Activated naive CD8-positive, alpha-beta T cell treated with anti-CD3 and anti-CD28 coated beads, Interleukin-2, amount 10 ng/mL, durations not matched to agents 7 days and 5 days (primary cell): ENCODE results near the gene CDK10. TPM values are rescaled to one million over a fixed set of nuclear protein-coding genes. Genes with fewer than 3 reads are reported as not detected.
A peak's percentile ranks its signal among the peaks of the same experiment; 100 is the strongest.

Source experiments
- ATAC-seq: fragments of 150-1000 bp; cut with Tn5 transposase; one replicate; pipeline ENCODE4 v1.10.0; 2021; ENCODE audit warnings: low read depth, moderate library complexity
- POLR2A ChIA-PET: fragments of 350-600 bp; sonication (Branson Sonifier 250); formaldehyde crosslinking; loops from one replicate; lab custom pipeline; 2021; ENCODE audit warnings: antibody characterized with exemption; lab: Charles Lee
- DNase-seq: peaks from one replicate; pipeline ENCODE4 v3.0.0; 2021
- H3K27ac Mint-ChIP-seq: one replicate; pipeline ENCODE4 v1.8.0; 2022; ENCODE audit warnings: mild to moderate bottlenecking, mixed read lengths
- H3K27me3 Mint-ChIP-seq: one replicate; pipeline ENCODE4 v1.8.0; 2022; ENCODE audit warnings: mild to moderate bottlenecking, moderate library complexity, mixed read lengths
- H3K36me3 Mint-ChIP-seq: one replicate; pipeline ENCODE4 v1.8.0; 2021; ENCODE audit warnings: mild to moderate bottlenecking, mixed read lengths
- H3K4me1 Mint-ChIP-seq: one replicate; pipeline ENCODE4 v1.8.0; 2021; ENCODE audit warnings: mixed read lengths
- H3K4me3 Mint-ChIP-seq: one replicate; pipeline ENCODE4 v1.8.0; 2022; ENCODE audit warnings: mild to moderate bottlenecking, moderate library complexity, mixed read lengths
- H3K9me3 Mint-ChIP-seq: one replicate; pipeline ENCODE4 v1.8.0; 2021; ENCODE audit warnings: mixed read lengths
- total RNA-seq, 2 experiments: library from RNA; stranded (reverse); gene quantifications; one replicate each; pipeline ENCODE4 v1.2.3, GENCODE V29; 2021

Gene CDK10
- total RNA-seq, 2 experiments from 2014 or later: 103 to 104 TPM

DNA sequence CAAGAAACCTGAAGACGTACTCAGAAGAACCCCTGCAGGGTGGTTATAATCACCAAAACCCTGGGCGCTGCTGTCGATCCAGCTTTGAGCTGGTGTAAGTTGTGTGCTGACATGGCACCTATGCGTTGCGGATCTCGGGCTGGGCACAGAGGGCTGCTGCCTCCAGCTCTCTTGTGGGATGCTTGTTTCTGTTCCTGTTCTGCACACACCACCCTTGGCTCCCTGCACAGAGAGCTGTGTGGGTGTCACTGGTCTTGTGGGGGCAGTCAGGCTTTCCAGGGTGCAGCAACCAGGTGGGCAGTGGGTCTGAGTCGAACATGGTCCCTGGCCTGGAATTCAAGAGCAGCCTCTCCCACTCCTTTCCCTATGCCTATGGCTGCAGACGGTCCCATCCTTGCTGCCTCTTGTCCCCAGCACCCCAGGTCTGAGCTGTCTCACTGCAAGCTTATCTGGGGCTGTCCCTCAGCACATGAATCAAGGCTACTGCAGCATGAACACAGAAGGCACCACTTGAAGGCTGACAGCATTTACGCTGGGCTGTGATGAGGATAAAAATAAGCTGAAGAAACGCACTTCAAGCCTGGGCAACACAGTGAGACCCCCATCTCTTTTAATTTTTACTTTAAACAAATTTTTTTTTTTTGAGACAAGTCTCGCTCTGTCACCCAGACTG, 55.0 kb downstream of the CDK10 start:
- Mint-ChIP-seq H3K36me3 (peaks cover 33% of the 10 kb centered on the region), H3K4me1 (peaks cover 18% of the 10 kb centered on the region), H3K9me3 (no peaks in the 10 kb centered on the region), H3K27me3 (no peaks in the 10 kb centered on the region), H3K4me3 (no peak overlapping the region), H3K27ac (no peak overlapping the region)
- POLR2A ChIA-PET: interaction anchor here (0.6 to 5.5 kb wide), 6 partner anchors 14 to 135 kb away, joined by 3 to 33 read pairs (median 4); no protein-coding TSS in a partner anchor
- no peak for ATAC-seq
- no peak for DNase-seq

DNA sequence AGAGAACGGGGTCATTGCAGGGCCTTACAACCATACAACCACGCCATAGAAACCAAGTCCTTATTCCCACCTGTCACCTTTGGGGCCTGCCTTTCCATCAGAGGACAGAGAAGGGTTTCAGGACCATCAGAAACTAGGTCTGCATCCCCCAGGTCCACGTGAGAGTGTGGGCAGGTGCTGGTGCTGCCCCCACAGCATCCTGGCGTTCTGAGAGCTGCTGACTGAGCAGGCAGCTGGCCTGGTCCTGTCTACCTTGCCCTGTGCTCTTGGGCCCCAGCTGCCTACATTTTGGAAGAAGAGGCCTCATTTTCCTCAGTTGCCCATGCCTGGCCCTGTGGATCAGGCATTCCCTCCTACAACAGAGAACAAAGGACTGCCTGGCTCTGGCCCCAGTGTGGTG, 56.5 kb downstream of the CDK10 start:
- peaks cover 5% of the 10 kb centered on the region for H3K4me1 Mint-ChIP-seq
- POLR2A ChIA-PET: interaction anchor here (0.7 to 5.5 kb wide), 3 partner anchors 18 to 322 kb away, joined by 3 to 33 read pairs (median 3); no protein-coding TSS in a partner anchor

DNA sequence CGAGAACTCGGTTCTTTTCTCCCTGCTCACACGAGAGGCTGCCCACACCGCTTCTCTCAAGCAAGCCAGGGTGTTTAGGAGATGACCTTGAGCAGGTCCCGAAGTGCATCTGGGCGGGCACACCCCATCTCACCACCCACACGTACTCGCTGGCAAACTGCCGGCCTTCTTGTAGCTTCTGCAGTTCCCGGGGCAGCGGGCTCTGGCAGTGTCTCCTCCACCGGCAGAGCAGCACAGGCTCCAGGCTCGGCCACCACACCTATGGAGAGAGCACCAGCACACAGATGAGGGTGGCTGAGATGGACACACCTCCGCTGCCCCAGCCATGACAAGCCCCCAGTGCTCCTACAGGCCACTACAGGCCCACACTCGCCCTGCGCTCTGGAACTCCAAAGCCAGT, 58.3 kb downstream of the CDK10 start:
- ATAC-seq: no peak
- peaks cover 2% of the 10 kb centered on the region for H3K4me1 Mint-ChIP-seq
- DNase-seq: no peak
- no peak overlapping the region for H3K4me3 Mint-ChIP-seq
- H3K36me3 Mint-ChIP-seq: peaks cover 19% of the 10 kb centered on the region
- H3K27ac Mint-ChIP-seq: no peak overlapping the region
- H3K9me3 Mint-ChIP-seq: no peaks in the 10 kb centered on the region
- POLR2A ChIA-PET: interaction anchor here (0.6 kb wide), 1 partner anchor 37 kb away, joined by 3 read pairs; no protein-coding TSS in a partner anchor
- H3K27me3 Mint-ChIP-seq: no peaks in the 10 kb centered on the region

More for the DNA sequence above, 56.5 kb downstream of the CDK10 start:
- no peaks in the 10 kb centered on the region for H3K27me3 Mint-ChIP-seq
- H3K36me3 Mint-ChIP-seq: peaks cover 24% of the 10 kb centered on the region
- no peaks in the 10 kb centered on the region for H3K9me3 Mint-ChIP-seq
- peak overlapping the region; percentile 69 for H3K27ac Mint-ChIP-seq
- ATAC-seq: no peak
- no peak for DNase-seq
- H3K4me3 Mint-ChIP-seq: no peak overlapping the region

Other genes starting within 250 kb of the CDK10 start
- gene ANKRD11, start 196.1 kb upstream of the CDK10 start, total RNA-seq: 100 to 1,000 TPM; 213 to 217 TPM
- gene SPG7, start 178.3 kb upstream of the CDK10 start, total RNA-seq: 100 to 1,000 TPM; 112 to 113 TPM
- gene RPL13, start 126.0 kb upstream of the CDK10 start, total RNA-seq: 1,000 to 10,000 TPM; 2,631 to 2,711 TPM
- gene CPNE7, start 110.9 kb upstream of the CDK10 start, total RNA-seq: 1 to 10 TPM; 3.9 to 4.3 TPM
- gene DPEP1, start 73.0 kb upstream of the CDK10 start, total RNA-seq: not detected
- gene CHMP1A, start 29.0 kb upstream of the CDK10 start, total RNA-seq: 10 to 100 TPM; 88.1 to 96.3 TPM
- 10 to 100 TPM in 1 of 2 experiments, 1 to 10 TPM in 1; 9.8 to 11.6 TPM for gene SPATA33, start 28.9 kb upstream of the CDK10 start, total RNA-seq
- 1 to 10 TPM; 7.6 to 8.0 TPM for gene SPATA2L, start 15.0 kb downstream of the CDK10 start, total RNA-seq
- 10 to 100 TPM; 10.3 to 12.8 TPM for gene VPS9D1, start 34.2 kb downstream of the CDK10 start, total RNA-seq
- 100 to 1,000 TPM in 1 of 2 experiments, 10 to 100 TPM in 1; 98.0 to 107 TPM for gene ZNF276, start 34.8 kb downstream of the CDK10 start, total RNA-seq
- 10 to 100 TPM; 86.9 to 97.2 TPM for gene FANCA, start 130.0 kb downstream of the CDK10 start, total RNA-seq
- gene SPIRE2, start 141.8 kb downstream of the CDK10 start, total RNA-seq: 1 to 10 TPM; 1.5 to 1.8 TPM
- 100 to 1,000 TPM; 218 to 243 TPM for gene TCF25, start 186.9 kb downstream of the CDK10 start, total RNA-seq
- 1 to 10 TPM; 5.8 to 7.4 TPM for gene MC1R, start 232.2 kb downstream of the CDK10 start, total RNA-seq
- under 1 TPM; 0.31 to 0.86 TPM for gene TUBB3, start 236.7 kb downstream of the CDK10 start, total RNA-seq